GM18951 (cell line): ENCODE measurements around the gene ACTL6A.

Source experiments
- POLR2A ChIP-seq: IDR thresholded peaks from 4 replicates; pipeline ENCODE4 v1.6.1; 2011; ENCODE audit warnings: mild to moderate bottlenecking; ENCODE audit not compliant: insufficient read length, insufficient read depth; ENCODE audit errors: extremely low read depth
- in situ Hi-C: fragments of 300-500 bp; cut with MboI; formaldehyde crosslinking; loops from one replicate; pipeline ENCODE4 v1.12.0; 2022; ENCODE audit warnings: low sequenced_read_pairs, mixed read lengths, inconsistent platforms; ENCODE audit not compliant: unreplicated experiment

ACTL6A gene

GRCh38 chr3:179606534-179607085, 43.9 kb downstream of the ACTL6A start:
- in situ Hi-C loops = no loop called here
- no peak for TF ChIP-seq POLR2A

GRCh38 chr3:179608931-179609720, 46.4 kb downstream of the ACTL6A start:
- in situ Hi-C loops = no loop called here

GRCh38 chr3:179610066-179610465, 47.3 kb downstream of the ACTL6A start:
- TF ChIP-seq POLR2A = no peak
- in situ Hi-C loops = no loop called here

More at GRCh38 chr3:179608931-179609720, 46.4 kb downstream of the ACTL6A start:
- no peak for TF ChIP-seq POLR2A

GRCh38 chr3:179613807-179614206, 51.1 kb downstream of the ACTL6A start:
- no peak for TF ChIP-seq POLR2A
- in situ Hi-C loops = no loop called here

- TF ChIP-seq POLR2A = no peak
- in situ Hi-C loops = no loop called here
Observed at GRCh38 chr3:179615458-179616173, 52.9 kb downstream of the ACTL6A start.

GRCh38 chr3:179622023-179622422, 59.3 kb downstream of the ACTL6A start:
- TF ChIP-seq POLR2A = no peak

GRCh38 chr3:179624451-179624850, 61.7 kb downstream of the ACTL6A start:
- in situ Hi-C loops = no loop called here
- no peak for TF ChIP-seq POLR2A

More at GRCh38 chr3:179622023-179622422, 59.3 kb downstream of the ACTL6A start:
- in situ Hi-C loops = no loop called here

GRCh38 chr3:179630753-179631451, 68.2 kb downstream of the ACTL6A start:
- no peak for TF ChIP-seq POLR2A
- in situ Hi-C loops = no loop called here
